Hematopoietic multipotent progenitor cell (in vitro differentiated cells): ENCODE measurements around the gene MAML2. TPM values are rescaled to one million over a fixed set of nuclear protein-coding genes. Genes with fewer than 3 reads are reported as not detected.

Source experiments
- DNase-seq, 3 donors: peaks; one replicate each; pipeline ENCODE4 v3.0.0-alpha.2; 2011 to 2015; ENCODE audit warnings: low read depth in 2 of 3, low spot score in 2 of 3
- total RNA-seq: library from RNA; depleted of rRNA; stranded (reverse); fragments of >200 nt; gene quantifications from one replicate; pipeline ENCODE4 v1.2.3, GENCODE V29; 2012

The MAML2 gene
- total RNA-seq, 1 donor, result 11.6 TPM

DNA sequence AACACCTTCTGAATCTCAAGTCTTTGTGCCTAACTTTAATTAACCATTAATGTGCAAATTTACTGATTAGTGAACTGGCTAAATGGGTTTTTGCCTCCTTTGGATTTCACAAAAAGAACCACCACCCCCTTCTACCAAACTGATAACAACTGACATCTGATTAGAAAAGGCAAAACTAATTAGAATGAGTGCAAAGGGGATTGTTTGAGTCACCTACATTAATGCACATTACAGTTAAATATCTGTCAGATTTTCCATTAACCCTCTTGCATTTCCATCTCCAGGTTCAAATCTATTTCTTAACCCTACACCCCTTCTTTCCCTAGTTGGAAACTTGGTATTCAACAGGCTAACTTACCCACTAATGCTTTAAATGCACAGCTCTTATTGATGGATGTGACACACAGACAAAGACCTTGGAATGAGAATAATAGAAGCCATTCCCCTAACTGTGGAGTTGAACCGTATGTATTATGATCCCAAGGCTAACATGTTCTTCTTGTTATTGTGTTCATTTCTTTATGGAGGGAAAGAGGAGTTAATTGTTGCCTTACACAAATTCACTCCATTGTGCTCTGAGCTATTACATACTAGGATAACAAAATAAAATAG lies 257.6 kb downstream of the MAML2 start:
- no peak for DNase-seq

DNA sequence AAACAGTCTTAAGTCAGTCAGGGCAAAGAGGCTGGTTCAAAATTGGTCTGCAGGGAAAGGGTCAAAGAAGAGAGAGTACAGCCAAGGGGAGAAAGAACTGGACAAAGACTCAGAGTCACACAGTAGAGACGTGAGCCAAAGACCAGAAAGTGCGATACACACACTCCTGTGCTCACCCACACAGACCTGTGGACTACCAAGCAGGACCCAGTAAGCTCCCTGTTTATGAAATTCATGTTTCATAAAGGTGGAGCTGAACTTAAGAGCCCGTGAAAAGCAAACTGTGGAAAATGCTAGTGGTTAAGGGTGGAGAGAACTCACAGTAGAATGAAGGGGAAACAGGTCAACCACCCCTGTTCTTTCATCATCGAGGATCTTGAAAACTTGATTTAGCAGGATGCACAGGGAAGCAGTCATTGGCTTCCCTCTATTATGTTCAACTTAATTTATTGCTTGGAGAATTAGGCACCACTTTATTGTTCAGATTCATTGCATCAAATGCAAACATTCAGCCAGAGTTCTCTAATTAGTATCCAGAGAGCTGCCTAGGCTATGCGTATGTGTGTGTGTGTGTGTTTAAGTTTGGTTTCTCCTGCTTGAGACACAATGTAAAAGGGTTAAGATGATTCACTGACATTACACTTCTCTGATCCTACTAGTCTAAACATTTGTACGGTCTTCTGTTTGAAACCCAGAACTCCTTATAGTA lies 258.2 kb downstream of the MAML2 start:
- DNase-seq, result no peak

DNA sequence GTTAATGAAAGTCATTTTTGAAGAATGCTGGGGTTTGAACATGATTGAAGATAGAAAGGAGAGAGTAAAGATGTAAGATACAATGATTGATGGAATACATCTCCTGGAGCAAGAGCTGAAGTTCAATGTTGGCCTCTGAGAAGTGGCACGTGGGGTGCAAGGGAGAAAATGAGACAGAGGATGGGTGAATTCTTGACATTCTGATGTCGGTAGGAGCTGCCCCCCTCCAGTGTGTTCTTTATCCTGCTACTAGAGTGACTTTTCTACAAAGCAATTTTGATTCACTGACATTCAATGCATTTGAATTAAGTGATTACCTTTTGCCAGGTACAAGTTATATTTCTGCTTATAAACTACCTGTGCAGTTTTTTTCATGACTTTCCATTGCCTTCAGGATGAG lies 260.1 kb downstream of the MAML2 start:
- DNase-seq, result no peak

DNA sequence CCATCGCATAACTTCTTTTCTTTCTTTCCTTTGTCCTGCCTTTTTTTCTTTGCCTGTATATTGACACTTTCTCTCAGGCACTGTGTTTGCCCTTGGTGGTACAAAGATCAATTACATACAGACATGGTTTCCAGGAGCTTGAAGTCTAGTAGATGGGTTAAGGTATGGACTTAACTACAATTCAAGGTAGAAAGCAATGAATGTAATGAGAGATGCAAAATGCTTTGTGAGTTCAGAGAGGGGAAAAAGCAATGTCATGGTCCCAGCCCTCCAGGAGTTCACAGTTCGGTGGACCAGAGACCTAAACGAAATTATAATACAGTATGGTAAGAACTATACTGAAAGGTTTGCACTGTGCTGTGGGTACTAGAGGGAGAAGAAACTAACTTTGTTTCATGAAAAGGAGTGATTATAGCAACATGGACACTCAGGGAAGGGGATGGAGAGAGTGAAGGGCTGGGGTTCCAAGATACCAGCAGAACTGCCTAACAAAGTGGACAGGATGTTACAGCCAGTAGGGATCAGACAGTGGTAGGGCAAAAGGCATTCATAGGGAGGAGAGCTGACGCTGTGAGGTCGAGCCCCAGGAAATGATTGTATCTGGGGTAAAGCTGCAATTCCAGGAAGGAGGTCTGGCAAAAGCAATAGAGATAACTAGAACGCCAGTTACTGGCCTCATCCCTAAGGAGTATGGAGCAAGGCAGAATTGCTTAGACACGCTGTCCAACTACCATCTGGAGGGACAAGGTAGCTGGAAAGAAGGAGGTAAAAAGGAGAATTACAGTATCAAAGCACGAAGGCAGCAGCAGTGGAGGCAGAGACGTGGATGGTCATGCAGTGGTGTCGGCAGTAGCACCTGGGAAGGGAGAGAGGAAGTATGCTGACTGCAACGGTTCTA lies 260.7 kb downstream of the MAML2 start:
- DNase-seq, result no peak

DNA sequence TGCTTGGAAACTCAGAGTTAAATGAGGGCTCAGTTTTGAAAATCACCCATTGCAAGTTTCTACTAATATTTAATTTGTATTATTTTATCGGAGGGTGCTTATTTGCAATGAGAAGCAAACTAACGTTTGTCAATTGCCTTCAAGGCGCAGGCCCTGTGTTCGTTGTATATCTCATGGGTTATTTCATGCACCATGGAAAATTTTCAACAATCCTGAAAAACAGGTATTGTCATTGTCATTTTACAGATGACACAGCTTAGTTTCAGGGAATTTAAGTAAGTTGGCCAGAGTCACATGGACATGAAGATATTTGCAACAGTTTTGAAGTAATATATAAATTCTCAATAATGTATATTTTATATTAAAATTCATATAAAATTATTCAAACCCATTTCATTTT lies 261.4 kb downstream of the MAML2 start:
- no peak for DNase-seq

DNA sequence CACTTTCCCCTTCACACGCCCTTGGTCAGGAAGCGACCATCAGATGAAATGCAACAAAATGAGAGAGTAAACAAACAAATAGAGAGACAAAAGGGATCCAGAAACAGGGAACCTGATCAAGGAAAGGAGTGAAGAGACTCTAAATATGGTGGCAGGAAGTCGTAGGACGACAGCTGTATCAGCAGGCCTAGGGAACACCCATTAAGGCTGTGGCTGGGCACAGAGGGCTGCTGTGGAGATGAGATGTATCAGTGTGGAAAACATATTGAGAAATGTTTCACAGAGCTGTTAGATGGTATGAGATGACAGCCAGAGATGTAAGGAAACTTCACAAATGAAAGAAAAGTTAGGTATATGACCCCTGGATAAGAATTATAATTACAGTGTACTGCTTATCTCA lies 263.3 kb downstream of the MAML2 start:
- DNase-seq, result no peak

DNA sequence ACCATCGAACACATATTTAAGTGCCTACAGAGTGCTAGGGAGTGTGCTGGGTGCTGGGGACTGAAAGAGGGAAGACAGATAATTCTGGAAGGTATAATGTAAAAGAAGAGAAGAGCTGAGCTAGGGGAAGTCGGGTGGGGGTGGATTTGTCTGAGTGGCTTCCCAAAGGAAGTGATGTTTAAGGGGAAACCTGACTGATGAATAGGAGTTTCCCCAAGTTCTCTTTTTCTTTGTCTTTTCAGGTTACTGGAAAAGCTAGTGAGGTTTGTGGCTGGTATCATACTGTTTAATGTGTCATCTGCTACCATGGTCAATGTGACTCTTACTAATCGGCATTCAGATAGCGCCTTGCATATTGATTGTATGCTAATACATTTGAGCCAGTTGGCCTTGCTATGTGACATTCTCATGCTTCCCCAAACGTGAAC lies 267.4 kb downstream of the MAML2 start:
- no peak for DNase-seq

DNA sequence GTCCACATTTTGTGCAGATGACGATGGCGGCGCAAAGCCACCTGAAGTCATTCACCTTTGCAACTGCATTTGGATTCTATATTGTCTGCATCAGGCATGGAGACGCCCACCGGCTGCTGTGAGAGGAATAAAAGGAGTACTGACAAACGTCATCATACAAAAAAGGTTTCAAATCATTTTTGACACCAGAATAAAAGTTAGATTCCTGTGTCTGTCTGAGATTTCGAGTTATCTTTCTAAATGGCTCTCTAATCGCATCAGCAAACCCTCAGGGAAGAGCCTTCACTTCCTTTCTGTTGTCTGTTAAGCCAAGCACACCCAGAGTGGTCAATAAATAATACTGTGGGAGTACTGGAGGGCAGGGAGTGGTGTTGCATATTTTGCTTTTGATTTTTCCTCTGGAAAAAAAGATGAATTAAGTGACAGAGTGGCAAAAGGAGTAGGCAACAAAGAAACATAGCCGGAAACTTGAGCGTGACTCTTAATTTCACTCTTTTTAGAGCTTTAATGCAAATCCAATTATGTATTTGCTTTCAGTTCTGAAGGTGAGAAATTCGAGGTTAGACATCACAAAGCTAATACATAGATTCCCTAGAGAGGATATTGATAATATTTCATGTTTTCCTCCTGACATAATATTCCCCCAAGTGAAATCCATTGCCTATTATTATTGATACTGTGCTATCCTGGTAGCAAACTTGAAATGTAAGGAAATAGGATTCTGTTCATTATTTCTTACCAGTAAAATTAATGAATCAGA lies 268.3 kb downstream of the MAML2 start:
- no peak for DNase-seq

DNA sequence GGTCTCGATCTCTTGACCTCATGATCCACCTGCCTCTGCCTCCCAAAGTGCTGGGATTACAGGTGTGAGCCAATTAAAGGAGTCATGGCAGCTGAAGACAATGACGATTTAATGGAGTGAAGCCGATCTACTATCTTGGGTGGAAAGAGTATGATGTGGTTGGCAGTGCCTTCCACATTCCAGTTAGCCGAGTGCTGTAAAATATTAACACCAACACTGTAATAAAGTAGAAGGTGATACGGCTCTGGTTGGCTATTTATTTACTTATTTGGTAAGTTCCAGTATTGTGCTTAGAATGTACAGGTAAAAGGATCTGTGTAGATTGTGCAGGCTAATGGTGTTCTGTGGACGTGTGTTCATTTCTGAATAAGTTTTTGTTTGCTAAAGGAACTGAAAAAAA lies 269.5 kb downstream of the MAML2 start:
- DNase-seq, result no peak

DNA sequence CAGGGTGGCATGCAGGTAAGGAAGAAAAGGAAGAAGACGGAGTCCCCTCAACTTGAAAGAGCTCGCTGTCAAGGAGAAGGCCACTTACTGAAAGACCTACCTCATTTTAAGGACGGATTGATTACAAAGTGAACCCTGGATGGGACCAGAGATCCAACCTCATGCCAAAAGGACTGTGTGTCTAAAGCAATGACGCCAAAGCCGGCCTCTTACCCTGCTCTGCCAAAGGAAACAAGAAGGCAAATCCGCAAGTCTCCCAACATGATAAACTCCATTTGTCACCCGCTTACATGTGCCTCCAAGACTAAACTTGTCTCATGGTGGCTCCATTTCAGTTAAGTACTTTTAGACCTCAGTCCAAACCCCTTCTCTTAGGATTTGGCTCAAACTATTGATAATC lies 270.4 kb downstream of the MAML2 start:
- no peak for DNase-seq

DNA sequence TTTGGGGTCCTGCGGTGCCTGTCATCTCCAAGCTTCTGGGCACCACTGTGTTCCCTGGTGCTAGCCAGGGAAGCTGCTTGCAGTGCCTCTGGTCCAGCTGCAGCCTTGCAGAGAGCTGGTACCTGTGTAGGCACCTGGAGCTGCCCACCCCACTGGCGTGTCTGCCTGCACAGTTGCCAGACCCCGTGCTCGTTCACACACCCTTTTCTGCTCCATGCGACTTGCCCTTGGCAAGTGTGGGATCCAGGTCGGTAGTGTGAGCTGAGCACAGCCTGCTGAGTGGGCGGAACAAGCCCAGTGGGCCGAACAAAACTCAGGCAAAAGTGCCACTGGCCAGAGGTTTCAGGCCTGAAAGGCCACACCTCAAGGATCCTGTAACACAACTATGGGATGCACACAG lies 272.5 kb downstream of the MAML2 start:
- no peak for DNase-seq

DNA sequence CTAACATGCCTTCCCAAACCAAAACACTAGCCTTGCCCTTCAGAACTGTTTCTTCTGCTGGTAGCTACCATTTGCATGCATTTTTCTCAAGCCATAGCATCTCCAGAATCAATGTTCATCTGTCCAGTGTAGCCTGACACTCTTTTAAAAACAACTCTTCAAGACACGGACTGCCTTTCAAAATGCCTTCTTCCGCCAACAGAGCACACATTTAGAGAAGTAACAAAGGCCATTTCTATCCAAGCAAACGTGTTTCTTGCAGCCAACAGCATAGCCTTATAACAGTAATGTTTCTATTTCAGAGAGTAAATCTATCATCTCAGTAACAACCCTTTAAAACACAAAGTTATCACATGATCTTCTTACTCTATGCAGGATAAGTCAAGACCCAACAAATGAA lies 275.8 kb downstream of the MAML2 start:
- DNase-seq, result no peak

DNA sequence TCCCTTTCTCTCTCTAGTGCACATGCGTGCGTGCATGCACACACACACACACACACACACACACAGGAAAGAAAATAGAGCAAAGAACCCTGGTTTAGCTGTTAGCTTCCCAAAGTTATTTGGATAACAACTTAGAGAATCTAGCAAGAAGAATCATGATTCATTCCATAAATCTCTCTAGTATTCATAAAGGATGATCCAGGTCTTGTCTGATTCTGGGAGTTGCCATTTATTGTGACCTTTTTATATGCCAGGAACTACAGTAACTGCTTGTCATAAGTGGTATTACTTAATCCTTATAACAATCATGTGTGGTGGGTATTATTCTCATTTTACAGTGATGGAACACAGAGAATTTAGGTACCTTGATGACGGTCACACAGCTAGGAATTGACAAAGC lies 277.6 kb downstream of the MAML2 start:
- DNase-seq, result no peak

DNA sequence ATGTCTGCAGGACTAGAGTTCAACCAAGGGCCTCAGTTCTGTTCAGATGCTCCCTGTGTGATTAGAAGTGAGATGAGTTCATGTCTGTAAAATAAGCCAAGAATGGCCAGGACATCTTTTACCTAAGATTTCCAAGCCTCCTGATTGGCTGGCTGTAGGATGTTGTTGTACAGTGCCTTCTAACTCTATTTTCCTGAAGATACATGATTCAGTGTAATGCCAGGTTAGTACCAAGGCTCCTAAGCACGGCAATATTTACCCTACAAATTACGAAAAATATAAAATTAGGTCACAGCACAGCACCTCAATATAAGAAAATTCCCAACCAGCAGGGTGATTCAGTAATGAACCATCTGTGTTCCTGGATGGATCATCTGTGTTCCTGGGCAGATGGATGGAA lies 279.1 kb downstream of the MAML2 start:
- DNase-seq, result no peak

DNA sequence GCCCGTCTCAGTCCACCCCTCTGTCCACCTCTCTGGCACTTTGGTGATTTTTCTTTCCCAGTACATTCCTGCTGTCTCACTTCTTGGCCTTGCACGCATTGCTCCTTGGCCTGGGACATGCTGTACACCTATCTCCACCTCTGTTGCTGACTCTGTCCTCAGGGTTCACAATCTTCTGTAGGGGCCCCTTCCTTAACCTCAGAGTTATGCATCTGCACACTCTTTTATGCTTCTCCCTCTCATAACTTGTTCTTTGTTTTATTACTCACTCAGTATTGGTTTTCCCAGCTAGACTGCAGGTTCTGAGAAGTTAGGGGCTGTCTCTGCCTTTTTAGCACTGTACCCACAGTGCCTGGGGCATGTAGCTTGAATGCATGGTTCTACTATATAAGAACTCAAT lies 279.9 kb downstream of the MAML2 start:
- DNase-seq, result no peak

DNA sequence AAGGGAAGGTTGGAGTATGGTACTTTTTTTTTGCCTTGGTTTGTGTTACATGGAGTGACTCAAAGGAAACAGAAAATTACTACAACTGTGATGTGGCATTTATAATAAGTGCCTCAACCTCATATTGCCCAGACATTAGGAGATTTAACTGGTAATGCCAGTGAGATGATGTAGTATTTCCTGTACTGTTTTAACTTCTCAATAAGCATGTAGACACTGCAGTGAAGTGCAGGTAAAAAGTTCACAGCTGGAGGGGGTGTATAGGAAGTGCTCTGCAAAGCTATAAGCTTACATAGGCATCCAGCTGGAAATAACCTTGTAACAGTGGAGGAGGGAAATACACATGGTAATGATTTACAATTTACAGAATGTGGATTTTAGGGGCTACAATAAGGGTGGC lies 280.9 kb downstream of the MAML2 start:
- peak in 2 of 3 donors; percentile 5 to 48 for DNase-seq

DNA sequence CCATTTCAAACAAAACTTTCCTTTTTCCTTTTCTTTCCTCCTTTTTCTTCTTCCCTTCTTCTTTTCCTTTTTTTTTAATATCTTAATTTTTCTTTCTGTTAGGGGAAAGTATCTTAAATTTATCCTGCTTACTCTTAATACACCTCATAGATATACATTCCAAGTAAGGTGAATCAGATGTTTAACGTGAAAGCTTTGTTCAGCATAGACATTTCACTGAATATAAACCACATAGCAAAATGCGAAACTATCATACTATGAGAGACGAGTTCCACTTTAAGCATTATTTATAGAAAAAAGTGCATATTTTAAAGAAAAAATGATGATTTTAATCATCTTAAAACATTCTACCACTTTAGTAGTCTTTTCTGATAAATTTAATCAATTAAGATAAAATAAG lies 281.3 kb downstream of the MAML2 start:
- DNase-seq, result no peak

DNA sequence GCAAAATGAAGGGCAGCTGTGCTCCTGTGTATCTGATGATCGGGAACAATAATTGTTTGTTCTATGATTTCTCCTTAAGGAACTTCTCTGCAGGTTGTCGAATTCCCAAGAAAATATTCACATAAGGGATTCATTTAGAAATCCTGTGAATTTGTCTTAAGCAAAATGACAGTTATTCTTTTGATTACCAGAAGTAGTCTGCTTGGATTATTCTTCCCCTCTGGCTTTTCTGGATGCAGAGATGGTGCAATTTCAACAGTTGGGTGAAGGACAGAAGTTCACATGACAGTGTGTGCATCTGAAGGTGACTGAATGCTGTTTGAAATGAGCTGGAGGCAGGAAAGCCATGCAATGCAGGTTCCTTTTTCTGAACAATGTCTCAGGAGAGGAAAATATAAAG lies 281.9 kb downstream of the MAML2 start:
- no peak for DNase-seq

DNA sequence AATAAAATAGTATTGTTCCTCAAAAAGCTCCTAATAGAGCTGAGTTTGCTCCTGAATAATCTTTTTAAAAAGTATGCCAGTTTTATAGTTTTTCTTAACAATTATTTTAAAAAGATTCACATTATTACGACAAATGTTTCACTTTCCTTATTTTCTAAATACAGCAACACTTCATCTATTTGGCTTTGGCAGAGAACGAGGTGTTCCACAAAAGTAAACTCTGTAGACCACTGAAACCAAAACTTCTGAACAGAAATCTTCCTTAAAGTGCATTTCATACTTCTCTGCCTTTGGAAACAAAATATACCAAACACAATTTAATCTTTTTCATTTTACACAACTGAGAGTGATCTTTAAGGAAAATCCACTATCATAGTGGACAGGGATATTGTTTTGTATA lies 285.5 kb downstream of the MAML2 start:
- DNase-seq, result no peak

DNA sequence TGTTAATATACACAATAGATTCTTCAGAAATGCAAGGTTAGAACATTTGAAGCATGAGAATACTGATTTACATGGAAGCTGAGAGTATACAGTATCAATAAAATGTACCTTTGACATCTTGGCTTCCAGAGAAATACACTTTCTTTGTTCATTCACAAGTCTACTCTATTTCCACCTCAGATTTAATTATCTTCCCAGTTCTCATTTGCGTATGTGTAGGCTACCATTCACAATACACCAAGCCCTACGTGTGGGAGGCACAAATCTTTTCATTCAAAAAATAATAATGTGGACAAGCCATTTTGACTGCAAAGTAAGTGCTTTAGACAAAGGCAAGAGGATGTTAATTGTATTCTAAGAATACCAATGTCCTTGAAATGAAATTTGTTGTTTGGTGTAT lies 286.4 kb downstream of the MAML2 start:
- DNase-seq, result no peak
